Hindlimb muscle (tissue), 1 donor: ENCODE data around the gene OR5K4. TPM values are rescaled to one million over a fixed set of nuclear protein-coding genes. Genes with fewer than 3 reads are reported as not detected.

ENCODE experiments used
- DNase-seq: peaks from one replicate; pipeline ENCODE4 v3.0.0-alpha.2; 2013
- polyA plus RNA-seq: library from polyadenylated mRNA; unstranded; fragments of 120-200 nt; gene quantifications from one replicate; pipeline ENCODE4 v1.2.1, GENCODE V29; 2013; ENCODE audit not compliant: insufficient read length

Gene OR5K4, protein sequence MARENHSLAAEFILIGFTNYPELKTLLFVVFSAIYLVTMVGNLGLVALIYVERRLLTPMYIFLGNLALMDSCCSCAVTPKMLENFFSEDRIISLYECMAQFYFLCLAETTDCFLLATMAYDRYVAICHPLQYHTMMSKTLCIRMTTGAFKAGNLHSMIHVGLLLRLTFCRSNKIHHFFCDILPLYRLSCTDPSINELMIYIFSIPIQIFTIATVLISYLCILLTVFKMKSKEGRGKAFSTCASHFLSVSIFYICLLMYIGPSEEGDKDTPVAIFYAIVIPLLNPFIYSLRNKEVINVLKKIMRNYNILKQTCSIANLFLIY
- not detected for polyA plus RNA-seq

DNA sequence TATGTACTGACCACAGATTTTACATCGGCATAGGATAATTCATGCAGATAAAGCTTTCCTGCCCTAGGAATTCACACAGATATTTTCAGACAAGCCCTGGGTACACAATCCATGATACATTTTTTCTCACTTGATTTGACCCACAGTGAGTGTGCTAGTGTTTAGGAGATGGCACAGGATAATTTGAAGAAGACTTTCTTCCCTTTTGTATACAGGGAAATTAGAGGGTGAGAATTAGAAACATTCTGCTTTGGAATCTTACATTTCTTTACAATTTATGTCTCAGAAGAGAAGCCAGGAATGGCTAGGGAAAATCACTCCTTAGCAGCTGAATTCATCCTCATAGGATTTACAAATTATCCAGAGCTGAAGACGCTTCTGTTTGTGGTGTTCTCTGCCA, at the start of gene OR5K4:
Gene OR5K4 (plus strand): TSS at position 301 of the 400 bp plus-strand sequence. CDS start 0 bp downstream, at position 301.
- DNase-seq, result no peak

DNA sequence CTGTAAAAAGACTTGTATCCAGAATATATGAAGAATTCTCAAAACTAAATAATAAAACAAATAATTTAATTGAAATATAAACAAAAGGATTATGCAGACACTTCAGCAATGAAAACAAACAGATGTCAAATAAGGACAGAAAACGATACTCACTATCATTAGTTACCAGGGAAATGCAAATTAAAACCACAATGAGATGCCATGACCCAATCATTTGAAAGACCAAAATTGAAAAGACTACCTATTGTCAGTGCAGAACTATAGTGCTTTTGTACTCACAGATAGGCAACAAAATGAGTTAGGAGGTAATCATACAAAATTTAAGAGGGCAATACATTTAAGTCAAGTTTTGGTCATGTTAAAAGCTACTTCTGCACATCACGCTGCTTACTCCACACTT, 31.6 kb upstream of the OR5K4 start:
- no peak for DNase-seq

DNA sequence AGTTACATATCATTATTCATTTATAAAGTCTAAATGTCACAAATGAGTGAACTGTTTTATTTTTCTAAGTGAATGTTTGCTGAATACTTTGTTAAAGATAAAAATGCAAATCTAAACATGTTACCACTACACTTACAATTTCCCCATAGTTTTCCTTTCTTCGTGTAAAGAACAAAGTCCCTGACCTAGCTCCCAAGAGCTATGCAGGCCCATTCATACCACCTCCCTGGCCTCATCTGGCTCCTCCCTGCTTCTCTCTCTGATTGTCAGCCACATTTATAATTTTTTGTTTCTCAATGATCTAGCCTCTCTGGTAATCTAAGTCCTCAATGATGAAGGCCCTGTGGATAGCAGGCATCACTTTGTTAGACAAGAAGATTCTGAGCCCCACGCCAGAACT, 31.0 kb upstream of the OR5K4 start:
- DNase-seq, result no peak

DNA sequence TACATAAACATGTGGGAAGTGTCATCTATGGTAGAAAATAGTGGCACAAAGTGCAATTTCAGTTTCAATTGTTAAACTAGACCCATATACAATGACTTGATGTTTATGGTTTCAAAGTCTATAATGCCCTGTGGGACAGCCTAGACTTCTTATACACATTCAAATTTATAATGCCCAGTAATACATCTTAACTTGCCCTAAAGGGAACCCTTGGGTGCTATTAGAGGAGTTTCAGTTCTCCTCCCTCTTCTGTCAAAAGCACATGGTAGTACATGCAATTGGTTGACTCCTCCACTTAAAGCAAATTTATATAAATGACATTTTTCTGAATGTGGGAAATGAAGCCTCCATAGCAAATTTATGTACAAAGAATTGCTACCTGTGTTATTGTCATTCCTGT, 30.2 kb upstream of the OR5K4 start:
- no peak for DNase-seq

DNA sequence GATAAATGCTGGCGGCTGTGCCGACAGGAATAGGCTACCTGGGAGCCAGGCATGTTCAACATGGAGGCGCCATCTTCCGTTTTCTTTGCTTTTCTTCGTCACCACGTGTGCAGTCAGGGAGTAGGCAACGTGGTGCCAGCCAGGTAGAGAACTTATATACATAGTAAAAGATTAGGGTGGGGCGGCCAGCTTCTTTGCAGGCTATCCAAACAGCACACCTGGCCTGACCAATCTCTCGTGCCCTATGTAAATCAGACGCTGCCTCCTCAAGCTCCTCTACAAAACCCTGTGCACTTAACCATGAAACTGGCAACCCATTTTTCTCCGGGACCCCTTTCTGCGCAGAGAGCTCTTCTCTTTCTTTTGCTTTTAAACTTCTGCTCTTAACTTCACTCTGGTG, 28.6 kb upstream of the OR5K4 start:
- DNase-seq, result no peak

DNA sequence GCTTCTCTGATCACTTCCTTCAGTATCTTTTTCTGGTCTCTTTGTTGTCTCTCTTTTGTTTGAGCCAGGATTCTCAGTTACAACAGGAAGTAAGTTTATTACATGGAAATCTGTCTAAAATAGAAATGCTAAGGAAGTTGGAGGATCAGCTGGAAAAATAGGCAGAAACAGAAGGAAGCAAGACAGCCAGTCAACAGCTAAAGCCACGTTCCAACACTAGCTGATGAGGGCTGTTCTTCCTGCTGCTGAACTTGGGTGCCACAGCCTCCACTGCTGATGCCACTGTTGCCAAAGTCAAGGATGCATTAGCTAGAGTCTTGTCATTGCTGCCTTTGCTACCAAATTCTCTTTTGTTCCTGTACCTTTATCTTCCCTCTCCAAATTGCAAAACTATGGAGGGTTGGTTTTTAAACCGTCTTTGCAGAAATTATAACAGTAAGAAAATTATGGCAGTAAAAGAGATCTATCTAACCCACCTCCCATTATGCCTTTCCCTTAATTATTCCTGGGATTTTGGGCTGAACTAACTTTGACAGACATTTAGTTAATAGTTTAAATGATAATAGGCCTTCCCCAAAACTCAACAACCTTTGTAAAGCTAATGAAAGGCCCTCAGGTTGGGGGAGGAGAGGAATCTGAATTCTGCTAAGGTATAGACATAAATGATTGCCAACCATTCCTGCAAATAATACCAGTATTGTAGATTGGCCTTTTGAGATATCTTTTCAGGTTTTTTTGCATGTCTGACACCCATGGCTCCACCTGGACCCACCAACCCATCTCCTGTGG, 27.4 kb upstream of the OR5K4 start:
- DNase-seq, result no peak

DNA sequence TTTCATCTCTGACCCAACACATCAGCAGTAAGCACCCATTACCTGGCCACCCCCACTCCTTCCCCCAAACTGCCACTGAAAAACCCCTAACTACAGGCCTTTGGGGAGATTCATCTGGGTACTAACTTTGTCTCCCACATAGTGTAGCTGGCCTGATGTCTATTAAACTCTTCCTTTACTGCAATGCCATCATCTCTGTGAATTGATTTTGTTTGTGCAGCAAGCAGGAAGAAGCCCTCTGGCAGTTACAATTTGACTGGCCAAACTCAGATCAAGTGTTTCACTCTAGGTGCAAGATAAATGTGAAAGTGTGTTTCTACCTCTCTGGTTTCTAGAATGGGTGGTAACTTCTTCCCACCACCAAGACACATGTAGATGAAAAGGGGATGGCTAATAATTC, 26.7 kb upstream of the OR5K4 start:
- no peak for DNase-seq

DNA sequence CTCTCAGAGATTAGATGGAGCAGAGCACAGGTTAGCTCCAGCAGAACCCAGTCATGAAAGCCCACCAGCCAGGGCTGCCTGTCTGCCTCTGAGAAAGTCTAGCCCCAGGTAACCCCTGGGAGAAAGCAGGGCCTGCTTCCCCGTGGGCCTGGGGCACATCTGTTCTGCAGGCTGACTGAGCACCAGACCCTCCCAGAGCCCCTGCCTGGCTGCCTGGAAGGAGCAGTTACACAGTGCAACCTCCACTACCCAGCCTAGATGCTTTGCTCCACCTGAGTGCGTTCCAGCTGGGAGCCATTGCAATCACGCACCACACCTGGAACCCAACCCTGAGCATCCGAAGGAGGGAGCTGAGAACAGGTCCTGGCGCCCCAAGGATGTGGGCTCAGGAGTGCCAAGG, 24.7 kb upstream of the OR5K4 start:
- DNase-seq, result no peak

DNA sequence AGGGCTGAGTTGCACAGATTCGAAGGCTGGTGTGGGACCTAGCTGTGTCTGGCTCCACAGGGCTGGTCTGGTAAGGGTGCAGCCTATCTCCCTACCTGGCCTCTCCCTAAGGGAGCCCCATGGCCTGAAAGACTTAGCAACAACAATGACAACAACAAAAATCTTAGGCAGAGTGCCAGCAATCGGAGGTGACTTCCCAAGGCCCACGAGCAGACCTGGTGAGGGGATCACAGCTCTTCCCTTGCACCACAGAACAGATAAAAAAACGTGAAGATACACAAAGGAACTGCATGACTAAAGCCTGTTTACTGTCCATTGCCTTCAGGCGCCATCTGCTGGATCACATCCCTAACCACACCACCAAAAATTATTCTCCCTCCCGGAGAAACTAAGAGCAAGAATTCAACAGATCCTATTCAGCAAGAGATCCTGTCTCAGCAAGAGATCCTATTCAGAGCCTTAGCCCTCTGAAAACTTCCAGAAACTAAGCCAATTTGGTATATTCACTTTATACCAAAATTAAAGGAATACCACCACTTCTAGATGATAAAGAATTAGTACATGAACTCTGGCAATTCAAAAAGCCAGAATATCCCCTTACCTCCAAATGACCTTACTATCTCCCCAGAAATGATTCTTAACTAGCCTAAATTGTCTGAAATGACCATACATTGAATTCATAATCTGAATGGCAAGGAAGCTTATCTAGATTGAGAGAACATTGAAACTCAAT, 24.1 kb upstream of the OR5K4 start:
- peak; percentile 29 for DNase-seq

DNA sequence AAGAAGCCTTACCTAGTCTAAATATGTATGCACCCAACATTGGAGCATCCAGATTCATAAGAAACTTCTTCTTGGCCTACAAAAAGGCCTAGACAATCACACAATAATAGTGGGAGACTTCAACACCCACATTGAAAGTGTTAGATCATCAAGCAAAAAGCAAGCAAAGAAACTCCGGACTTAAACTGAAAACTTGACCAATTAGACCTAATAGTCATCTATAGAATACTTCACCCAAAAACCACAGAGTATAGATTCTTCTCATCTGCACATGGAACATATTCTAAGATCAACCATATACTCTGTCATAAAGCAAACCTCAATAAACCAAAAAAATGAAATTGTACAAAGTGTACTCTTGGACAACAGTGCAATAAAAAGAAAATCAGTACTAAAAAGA, 22.3 kb upstream of the OR5K4 start:
- no peak for DNase-seq

DNA sequence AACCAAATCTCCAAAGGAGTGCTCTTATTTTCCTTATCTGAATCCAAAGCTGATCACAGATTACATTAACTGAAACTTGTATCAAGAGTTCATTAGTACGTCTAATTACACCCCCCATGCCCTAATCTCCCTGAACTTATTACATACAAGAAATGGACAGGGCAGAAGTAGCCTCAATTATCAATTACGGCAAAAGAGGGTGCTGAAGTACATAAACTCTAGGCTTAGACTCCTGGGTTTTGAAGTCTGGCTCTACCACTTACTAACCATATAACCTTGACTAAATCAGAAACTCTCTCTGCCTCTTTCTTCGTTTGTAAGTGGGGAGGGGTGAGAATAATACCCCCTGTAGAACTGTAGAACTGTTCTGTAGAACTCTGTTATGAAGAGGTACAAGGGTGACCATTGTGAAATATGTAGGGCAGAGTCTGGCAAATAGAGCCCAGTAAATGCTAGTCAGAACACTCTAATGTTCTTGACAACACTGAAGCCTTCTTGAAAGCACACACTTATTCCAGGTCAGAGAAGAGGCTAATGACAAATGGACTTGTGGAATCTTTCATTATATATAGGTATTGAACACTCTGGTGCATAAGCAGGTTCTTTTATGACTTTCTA, 19.6 kb upstream of the OR5K4 start:
- DNase-seq, result no peak

DNA sequence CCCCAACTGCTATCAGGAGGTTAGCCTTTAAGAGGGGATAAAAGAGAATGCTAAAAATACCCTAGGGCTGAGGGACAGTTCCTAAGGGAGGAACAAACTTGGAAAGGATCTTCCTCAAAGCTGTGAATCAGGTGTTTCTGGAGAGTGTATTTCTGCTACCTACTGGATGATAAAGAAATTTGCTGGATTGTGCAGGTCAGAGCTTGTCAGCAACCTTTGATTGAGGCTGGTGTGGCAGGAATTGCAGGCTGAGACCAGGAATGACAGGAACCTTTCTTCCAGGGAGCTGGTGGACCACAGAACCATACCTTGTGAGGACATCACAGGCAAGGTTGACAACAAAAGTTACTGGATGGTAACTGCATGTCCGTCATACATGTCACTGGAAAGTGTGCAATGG, 14.6 kb upstream of the OR5K4 start:
- DNase-seq, result no peak

DNA sequence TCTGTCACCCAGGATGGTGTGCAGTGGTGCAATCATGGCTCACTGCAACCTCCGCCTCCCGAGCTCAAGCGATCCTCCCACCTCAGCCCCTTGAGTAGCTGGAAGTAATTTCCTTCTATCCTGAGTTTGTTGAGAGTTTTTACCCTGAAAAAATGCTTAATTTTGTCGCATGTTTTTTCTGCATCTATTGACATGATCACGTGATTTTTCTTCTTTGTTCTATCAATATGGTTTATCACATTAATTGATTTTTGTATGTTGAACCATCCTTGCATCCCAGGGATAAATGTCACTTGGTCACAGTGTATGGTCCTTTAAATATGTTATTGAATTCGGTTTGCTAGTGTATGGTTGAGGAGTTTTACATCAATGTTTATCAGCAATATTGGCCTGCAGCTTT, 11.9 kb upstream of the OR5K4 start:
- DNase-seq, result no peak

DNA sequence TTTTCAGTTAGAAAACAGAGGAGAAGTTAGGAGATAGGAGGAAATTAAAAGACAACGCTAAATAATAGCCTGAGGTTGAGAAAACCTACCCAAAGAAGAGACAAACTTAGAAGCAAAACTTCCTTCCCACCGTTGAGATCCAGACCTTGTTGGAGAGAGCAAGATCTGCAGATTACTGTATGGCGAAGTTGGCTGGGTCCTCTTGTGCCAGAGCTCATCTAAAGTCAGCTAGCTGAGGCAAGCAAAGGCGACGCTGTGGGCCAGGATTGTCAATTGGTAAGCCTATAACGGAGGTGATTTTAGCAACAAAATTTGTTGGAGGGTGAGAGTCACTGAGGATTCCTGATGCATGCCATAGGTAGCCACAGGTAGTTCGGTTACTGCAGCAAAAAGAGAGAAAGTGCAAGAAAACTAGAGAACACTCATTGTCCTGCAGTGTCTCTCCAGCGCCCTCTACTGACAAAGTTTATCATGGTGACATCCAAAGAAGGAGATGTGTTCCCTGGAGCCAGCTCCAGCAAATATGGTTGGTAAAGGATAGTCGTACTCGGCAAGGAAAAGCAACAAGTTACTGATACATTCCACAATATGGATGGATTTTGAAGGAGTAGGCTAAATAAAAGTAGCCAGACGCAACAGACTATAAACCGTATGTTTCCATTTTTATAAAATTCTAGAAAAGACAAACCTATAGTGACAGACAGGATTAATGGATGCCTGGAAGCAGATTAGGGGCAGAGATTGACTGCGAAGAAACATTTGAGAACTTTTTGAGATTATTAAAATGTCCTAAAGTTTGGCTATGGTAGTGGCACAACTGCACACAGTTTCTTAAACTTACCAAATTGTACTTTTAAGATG, 9.8 kb upstream of the OR5K4 start:
- no peak for DNase-seq

DNA sequence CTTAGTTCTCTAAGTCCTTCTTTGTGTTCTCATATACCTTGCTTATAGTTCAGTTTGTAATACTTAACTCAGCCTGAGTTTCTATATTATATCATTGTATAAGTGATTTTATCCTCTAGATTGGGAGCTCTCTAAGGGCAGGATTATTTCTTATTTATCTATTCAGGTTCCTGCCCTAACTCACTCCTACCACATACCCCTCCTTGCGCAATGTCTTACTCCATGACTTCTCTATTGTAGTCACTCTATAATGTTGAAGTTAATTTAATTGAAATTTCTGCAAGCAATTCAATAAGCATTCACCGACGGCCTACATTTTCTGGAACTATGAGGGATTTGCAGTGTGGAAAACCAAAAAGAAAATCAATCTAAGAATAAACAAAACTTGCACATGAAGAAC, 3.6 kb upstream of the OR5K4 start:
- DNase-seq, result no peak

DNA sequence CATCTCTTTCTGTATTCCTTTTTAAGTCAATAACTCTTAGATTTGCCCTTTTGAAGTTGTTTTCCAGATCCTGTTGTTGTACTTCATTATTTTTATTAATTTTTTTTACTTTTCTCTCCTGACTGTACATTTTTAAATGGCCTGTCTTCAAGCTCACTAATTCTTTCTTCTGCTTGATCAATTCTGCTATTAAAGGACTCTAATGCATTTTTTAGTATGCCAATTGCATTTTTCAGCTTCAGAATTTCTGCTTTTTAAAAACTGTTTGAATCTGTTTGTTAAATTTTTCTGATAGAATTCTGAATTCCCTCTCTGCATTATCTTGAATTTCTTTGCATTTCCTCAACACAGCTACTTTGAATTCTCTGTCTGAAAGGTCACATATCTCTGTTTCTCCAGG, 5.6 kb downstream of the OR5K4 start:
- DNase-seq, result no peak

DNA sequence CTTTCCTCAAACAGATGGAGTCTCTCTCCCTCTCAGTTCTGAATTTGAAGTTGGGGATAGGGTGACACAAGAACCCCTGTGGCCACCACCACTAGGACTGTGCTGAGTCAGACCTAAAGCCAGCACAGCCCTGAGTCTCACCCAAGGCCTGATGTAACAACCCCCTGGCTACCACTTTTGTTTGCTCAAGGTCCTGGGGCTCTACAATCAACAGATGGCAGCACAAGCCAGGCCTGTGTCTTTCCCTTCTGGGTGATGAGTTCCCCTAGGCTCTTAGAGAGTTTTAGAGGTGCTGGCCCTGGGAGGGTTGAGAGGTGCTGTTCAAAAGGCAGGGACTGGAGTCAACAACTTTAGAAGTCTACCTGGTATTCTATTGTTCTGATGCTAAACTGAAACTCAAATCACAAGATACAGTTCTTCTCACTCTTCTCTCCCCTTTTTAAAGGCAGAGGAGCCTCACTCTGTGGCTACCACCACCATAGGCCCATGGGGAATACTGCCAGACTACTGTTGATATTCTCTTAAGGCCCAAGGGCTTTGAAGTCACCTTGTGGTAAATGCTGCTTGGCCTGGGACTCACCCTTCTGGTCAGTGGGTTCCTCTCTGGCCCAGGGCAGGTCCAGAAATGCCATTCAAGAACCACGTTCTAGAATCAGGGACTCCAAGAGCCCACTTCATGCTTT, 6.5 kb downstream of the OR5K4 start:
- no peak for DNase-seq

DNA sequence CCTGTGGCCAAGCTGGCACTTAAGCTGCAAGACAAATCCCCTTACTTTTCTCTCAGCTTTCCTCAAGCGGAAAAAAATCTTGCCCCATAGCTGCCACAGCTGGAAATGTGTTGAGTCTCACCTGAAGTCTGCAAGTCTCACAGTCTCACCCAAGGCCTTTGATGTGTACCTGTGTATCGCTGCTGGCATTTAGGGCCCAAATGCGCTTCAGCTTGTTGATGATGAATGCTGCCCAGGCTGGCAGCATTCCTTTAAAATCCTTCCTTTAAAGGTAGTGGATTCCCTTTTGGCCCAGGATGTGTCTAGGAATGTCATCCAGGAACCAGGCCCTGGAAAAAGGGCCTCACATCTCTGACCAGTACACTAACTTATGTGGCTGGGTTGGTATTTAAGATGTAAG, 7.0 kb downstream of the OR5K4 start:
- no peak for DNase-seq

DNA sequence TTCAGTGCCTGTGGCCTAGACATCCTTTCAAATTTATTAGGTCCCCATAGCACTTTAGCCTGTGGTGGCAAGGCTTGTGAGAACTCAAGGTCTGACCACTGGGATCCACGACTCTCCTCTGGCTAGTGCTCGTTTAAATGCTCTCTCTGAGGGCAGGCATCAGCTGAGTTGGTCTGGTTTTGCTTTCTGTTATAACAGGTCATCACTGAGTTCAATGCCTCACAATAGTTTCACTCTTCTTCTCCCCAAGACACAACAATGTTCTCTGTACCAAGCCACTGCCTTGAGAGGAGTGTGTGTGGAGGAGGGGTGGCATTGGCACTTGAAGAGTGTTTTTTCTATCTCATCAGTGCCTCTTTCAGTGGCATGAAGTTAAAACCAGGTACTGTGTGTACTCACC, 7.6 kb downstream of the OR5K4 start:
- no peak for DNase-seq

DNA sequence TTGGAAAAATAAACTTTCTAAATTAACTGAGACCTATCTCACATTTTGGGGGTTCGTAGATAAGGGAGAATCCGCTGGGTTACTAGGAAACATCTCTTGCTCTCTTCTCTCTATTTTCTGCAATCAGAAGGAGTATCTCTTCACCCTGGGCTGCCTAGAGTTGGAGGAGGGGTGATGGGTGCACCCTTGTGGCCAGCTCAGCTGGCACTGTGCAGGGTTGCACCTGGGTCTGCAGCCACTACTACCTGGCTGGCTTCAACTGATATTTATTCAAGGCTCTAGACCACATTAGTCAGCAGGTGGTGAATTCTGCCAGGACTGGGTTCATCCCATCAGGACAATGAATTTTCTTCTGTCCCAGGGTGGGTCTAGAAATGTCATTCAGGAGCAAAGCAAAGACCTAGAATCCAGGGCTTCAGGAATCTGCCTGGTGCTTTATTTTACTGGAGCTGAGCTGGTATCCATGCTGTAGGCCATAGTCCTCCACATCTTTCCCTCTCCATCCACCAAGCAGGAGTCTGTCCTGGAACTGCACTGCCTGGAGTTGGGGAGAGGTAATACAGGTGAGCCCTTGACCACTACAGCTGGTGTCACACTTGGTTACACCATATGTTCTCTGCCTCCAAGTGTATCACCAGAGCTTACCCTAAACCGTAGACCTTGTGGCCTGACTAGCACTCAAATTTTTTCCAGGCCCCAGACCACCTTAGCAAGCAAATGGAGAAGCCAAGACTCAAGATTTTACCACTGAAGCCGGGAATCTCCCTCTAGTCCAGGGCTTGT, 14.0 kb downstream of the OR5K4 start:
- no peak for DNase-seq

DNA sequence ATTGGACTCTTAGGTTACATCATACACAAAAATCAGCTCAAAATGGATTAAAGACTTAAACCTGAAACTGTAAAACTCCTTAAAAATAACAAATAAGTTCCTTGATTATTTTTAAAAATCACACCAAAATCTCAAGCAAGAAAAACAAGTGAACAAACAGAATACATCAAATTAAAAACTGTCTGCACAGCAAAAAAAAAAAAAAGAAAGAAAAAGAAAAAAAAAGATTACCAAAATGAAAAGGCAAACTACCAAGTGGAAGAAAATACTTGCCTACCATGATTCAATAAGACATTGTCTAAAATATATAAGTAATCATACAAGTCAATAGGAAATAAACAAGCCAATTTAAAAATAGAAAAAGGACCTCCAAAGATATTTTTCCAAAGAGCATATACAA, 17.5 kb downstream of the OR5K4 start:
- DNase-seq, result no peak
